GM12892 (cell line): ENCODE measurements around the gene MAGI2.

ENCODE experiments used
- POLR2A ChIP-seq: IDR thresholded peaks from 2 replicates; pipeline ENCODE4 v1.6.1; 2011; ENCODE audit warnings: low read depth, low read length, control low read depth
- POLR2AphosphoS5 ChIP-seq: IDR thresholded peaks from 2 replicates; pipeline ENCODE4 v1.6.1; 2011; ENCODE audit warnings: low read depth, low read length, control low read depth

- TF ChIP-seq POLR2AphosphoS5, result no peak
- TF ChIP-seq POLR2A, result no peak
Measured at GRCh38 chr7:78427209-78427608, 1026.3 kb downstream of the MAGI2 start.
